Pons (tissue), 1 donor: Measurements from ENCODE around the gene CISD1.
A peak's percentile ranks its signal among the peaks of the same experiment; 100 is the strongest.
"Not testable (repeated sequence)": the region's sequence is repeated elsewhere in the genome, so short reads cannot be mapped to it uniquely, and the experiment has no call there.

Experiments
- DNase-seq: peaks from one replicate; pipeline ENCODE4 v3.0.0-alpha.2; 2016; ENCODE audit warnings: low spot score

CISD1 gene

GRCh38 chr10:58268946-58269781 lies at the start of gene CISD1:
TSS of gene CISD1 (plus strand) at chr10:58269162. CDS start at chr10:58269274, 112 bp downstream.
- peak; percentile 98 for DNase-seq

GRCh38 chr10:58219875-58220274 lies 49.1 kb upstream of the CISD1 start:
- no peak for DNase-seq

- no peak for DNase-seq
Observed at GRCh38 chr10:58220769-58221451, 48.1 kb upstream of the CISD1 start.

- DNase-seq = no peak
Observed at GRCh38 chr10:58225654-58226053, 43.3 kb upstream of the CISD1 start.

GRCh38 chr10:58229856-58230255 lies 39.1 kb upstream of the CISD1 start:
- peak; percentile 15 for DNase-seq

GRCh38 chr10:58237014-58237834 lies 31.7 kb upstream of the CISD1 start:
- no peak for DNase-seq

- no peak for DNase-seq
Observed at GRCh38 chr10:58239561-58240169, 29.3 kb upstream of the CISD1 start.

- no peak for DNase-seq
Observed at GRCh38 chr10:58240531-58240930, 28.4 kb upstream of the CISD1 start.

- DNase-seq = no peak
Observed at GRCh38 chr10:58241346-58241745, 27.6 kb upstream of the CISD1 start.

- DNase-seq = no peak
Observed at GRCh38 chr10:58243269-58243668, 25.7 kb upstream of the CISD1 start.

GRCh38 chr10:58243801-58244200 lies 25.2 kb upstream of the CISD1 start:
- DNase-seq = not testable (repeated sequence)

- not testable (repeated sequence) for DNase-seq
Observed at GRCh38 chr10:58244242-58244641, 24.7 kb upstream of the CISD1 start.

GRCh38 chr10:58244666-58245065 lies 24.3 kb upstream of the CISD1 start:
- not testable (repeated sequence) for DNase-seq

GRCh38 chr10:58253184-58253583 lies 15.8 kb upstream of the CISD1 start:
- DNase-seq = no peak

- no peak for DNase-seq
Observed at GRCh38 chr10:58254644-58255043, 14.3 kb upstream of the CISD1 start.

- not testable (repeated sequence) for DNase-seq
Observed at GRCh38 chr10:58256013-58256780, 12.8 kb upstream of the CISD1 start.

- DNase-seq = no peak
Observed at GRCh38 chr10:58258977-58259692, 9.8 kb upstream of the CISD1 start.

- no peak for DNase-seq
Observed at GRCh38 chr10:58260334-58260733, 8.6 kb upstream of the CISD1 start.

GRCh38 chr10:58262766-58263165 lies 6.2 kb upstream of the CISD1 start:
- no peak for DNase-seq

- peak; percentile 32 for DNase-seq
Observed at GRCh38 chr10:58264780-58265179, 4.2 kb upstream of the CISD1 start.

GRCh38 chr10:58265249-58265648 lies 3.7 kb upstream of the CISD1 start:
- DNase-seq = peak; percentile 20
